Measurements from ENCODE around the gene SORCS2.
"Not testable (repeated sequence)": the region's sequence is repeated elsewhere in the genome, so short reads cannot be mapped to it uniquely, and the experiment has no call there.

SORCS2 gene

GRCh38 chr4:7575426-7575825 lies 383.1 kb downstream of the SORCS2 start:
- DNase-seq: no peak

GRCh38 chr4:7577361-7578039 lies 385.2 kb downstream of the SORCS2 start:
- not testable (repeated sequence) for DNase-seq

GRCh38 chr4:7581477-7581876 lies 389.1 kb downstream of the SORCS2 start:
- no peak for DNase-seq

GRCh38 chr4:7582313-7583097 lies 390.2 kb downstream of the SORCS2 start:
- no peak for DNase-seq

- DNase-seq: no peak
These were observed 391.8 kb downstream of the SORCS2 start for GRCh38 chr4:7584098-7584497.

- DNase-seq: no peak
These were observed 392.3 kb downstream of the SORCS2 start for GRCh38 chr4:7584606-7585159.

GRCh38 chr4:7585768-7586167 lies 393.4 kb downstream of the SORCS2 start:
- no peak for DNase-seq

- DNase-seq: no peak
These were observed 395.4 kb downstream of the SORCS2 start for GRCh38 chr4:7587433-7588405.

- no peak for DNase-seq
These were observed 397.9 kb downstream of the SORCS2 start for GRCh38 chr4:7590189-7590588.

- no peak for DNase-seq
These were observed 398.6 kb downstream of the SORCS2 start for GRCh38 chr4:7590899-7591298.

GRCh38 chr4:7591409-7592053 lies 399.2 kb downstream of the SORCS2 start:
- DNase-seq: no peak

GRCh38 chr4:7593646-7594412 lies 401.5 kb downstream of the SORCS2 start:
- DNase-seq: no peak

GRCh38 chr4:7595934-7596461 lies 403.7 kb downstream of the SORCS2 start:
- DNase-seq: no peak

- no peak for DNase-seq
These were observed 404.7 kb downstream of the SORCS2 start for GRCh38 chr4:7596918-7597606.

- no peak for DNase-seq
These were observed 406.8 kb downstream of the SORCS2 start for GRCh38 chr4:7598939-7599790.

GRCh38 chr4:7600247-7600646 lies 407.9 kb downstream of the SORCS2 start:
- DNase-seq: no peak

GRCh38 chr4:7602166-7602565 lies 409.8 kb downstream of the SORCS2 start:
- not testable (repeated sequence) for DNase-seq

- no peak for DNase-seq
These were observed 415.0 kb downstream of the SORCS2 start for GRCh38 chr4:7607156-7607910.

- no peak for DNase-seq
These were observed 415.7 kb downstream of the SORCS2 start for GRCh38 chr4:7608046-7608445.
